ENCODE data around the gene TSPEAR. TPM values are rescaled to one million over a fixed set of nuclear protein-coding genes. Genes with fewer than 3 reads are reported as not detected.
A peak's percentile ranks its signal among the peaks of the same experiment; 100 is the strongest.

Gene TSPEAR
- total RNA-seq, 1 donor from 2014 or later: not detected

DNA sequence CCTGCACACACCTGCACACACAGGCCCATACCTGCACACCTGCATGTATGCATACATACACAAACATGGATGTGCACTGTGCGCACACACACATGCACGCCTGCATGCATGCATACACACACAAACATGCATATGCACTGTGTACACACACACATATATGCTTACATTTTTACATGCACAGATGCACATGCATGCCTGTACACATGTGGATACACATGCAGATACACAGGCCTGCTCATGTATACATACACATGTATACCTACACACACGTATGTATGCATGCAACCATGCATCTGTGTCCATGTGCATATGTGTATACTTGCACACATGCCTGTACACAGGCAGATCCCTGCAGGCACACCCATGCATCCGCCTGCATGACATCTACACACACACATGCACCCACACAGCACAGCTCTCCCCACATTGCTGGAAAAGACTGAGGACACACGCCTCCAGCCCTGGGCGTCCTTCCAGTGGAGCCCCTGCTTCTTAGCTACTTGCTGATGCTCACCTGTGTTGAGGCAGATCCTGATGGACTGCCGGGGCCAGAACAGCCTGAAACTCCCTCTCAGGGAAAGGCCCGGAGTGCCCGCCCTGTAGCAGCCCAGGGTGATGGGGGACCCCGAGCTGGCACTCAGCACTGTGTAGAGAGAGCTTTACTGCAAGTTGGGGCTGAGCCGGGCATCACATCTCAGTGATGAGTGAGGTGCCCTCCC lies 200.0 kb downstream of the TSPEAR start:
- TF ChIP-seq, protein P1, sequence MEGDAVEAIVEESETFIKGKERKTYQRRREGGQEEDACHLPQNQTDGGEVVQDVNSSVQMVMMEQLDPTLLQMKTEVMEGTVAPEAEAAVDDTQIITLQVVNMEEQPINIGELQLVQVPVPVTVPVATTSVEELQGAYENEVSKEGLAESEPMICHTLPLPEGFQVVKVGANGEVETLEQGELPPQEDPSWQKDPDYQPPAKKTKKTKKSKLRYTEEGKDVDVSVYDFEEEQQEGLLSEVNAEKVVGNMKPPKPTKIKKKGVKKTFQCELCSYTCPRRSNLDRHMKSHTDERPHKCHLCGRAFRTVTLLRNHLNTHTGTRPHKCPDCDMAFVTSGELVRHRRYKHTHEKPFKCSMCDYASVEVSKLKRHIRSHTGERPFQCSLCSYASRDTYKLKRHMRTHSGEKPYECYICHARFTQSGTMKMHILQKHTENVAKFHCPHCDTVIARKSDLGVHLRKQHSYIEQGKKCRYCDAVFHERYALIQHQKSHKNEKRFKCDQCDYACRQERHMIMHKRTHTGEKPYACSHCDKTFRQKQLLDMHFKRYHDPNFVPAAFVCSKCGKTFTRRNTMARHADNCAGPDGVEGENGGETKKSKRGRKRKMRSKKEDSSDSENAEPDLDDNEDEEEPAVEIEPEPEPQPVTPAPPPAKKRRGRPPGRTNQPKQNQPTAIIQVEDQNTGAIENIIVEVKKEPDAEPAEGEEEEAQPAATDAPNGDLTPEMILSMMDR (IDR thresholded peaks at IDR 0.05; ENCODE audit: unreplicated experiment): no peak
- Mint-ChIP-seq H3K27me3 (no peaks in the 10 kb centered on the region), H3K9me3 (ENCODE audit: low read depth) (no peaks in the 10 kb centered on the region), H3K27ac (no peak overlapping the region), H3K36me3 (ENCODE audit: insufficient read depth) (no peaks in the 10 kb centered on the region), H3K4me1 (ENCODE audit: low read depth) (no peaks in the 10 kb centered on the region), H3K4me3 (ENCODE audit: low read depth) (no peak overlapping the region)
- DNase-seq (ENCODE audit: low spot score, unreplicated experiment): no peak

DNA sequence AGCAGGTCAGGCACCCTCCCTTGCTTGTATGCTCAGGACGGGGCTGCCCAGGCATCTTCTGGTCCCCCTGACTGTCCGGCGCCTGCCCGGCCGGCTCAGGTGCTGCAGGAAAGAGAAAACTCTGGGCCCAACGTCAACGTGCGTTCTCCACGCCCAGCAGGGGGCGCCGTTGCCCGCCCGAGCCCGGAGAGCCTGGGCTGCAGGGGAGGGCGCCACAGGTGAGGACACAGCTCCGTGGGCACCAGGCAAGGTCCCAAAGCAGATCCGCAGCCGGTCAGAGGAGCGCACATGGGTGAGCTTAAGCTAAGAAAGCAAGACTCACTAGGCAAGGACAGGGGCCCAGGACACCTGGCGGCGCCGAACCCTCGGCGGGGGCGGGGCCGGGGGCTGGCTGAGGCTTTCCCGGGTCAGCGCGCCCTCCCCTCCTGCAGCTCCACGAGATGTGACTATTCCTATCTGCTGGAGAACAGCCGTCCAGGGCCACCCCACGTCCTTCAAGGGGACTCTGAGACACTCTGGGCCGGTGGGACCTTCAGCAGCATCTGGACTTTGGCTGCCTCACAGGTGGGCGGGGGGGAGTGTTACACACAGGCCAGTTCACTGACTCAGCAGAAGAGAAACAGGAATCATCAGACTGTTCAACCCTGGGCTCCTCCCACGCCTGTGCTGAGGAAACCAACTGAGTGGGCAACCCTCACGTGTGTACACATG lies 200.7 kb downstream of the TSPEAR start:
- peaks cover 1% of the 10 kb centered on the region for H3K4me1 Mint-ChIP-seq (ENCODE audit: low read depth)
- H3K9me3 Mint-ChIP-seq (ENCODE audit: low read depth): no peaks in the 10 kb centered on the region
- no peak overlapping the region for H3K4me3 Mint-ChIP-seq (ENCODE audit: low read depth)
- no peak overlapping the region for H3K27ac Mint-ChIP-seq
- H3K27me3 Mint-ChIP-seq: no peaks in the 10 kb centered on the region
- TF ChIP-seq, protein P1 (IDR thresholded peaks at IDR 0.05; ENCODE audit: unreplicated experiment): peak; percentile 97
- DNase-seq (ENCODE audit: low spot score, unreplicated experiment): peak; percentile 81
- no peaks in the 10 kb centered on the region for H3K36me3 Mint-ChIP-seq (ENCODE audit: insufficient read depth)

DNA sequence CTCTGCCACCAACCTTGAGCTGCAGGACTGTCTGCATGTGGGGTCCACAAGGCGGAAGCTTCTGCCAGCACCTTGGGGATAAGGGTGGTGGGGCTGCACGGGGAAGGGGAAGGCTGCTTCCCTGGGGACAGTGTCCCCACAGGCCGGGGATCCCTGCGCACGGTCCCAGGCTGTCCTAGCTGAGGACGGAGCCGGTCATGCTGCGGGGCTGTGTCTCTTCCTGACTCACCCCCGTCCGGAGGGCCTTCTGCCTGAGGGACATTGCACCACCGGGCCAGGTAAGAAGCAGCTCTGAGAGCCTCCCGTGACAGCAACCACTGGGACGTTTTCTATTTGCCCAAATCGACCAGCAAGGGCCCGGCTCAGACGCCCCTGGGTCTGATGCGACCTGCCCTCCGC lies 201.3 kb downstream of the TSPEAR start:
- TF ChIP-seq, protein P1 (IDR thresholded peaks at IDR 0.05; ENCODE audit: unreplicated experiment): no peak
- DNase-seq (ENCODE audit: low spot score, unreplicated experiment): no peak
- peaks cover 3% of the 10 kb centered on the region for H3K4me1 Mint-ChIP-seq (ENCODE audit: low read depth)
- no peak overlapping the region for H3K27ac Mint-ChIP-seq
- H3K9me3 Mint-ChIP-seq (ENCODE audit: low read depth): no peaks in the 10 kb centered on the region
- no peaks in the 10 kb centered on the region for H3K27me3 Mint-ChIP-seq
- H3K36me3 Mint-ChIP-seq (ENCODE audit: insufficient read depth): no peaks in the 10 kb centered on the region
- no peak overlapping the region for H3K4me3 Mint-ChIP-seq (ENCODE audit: low read depth)

DNA sequence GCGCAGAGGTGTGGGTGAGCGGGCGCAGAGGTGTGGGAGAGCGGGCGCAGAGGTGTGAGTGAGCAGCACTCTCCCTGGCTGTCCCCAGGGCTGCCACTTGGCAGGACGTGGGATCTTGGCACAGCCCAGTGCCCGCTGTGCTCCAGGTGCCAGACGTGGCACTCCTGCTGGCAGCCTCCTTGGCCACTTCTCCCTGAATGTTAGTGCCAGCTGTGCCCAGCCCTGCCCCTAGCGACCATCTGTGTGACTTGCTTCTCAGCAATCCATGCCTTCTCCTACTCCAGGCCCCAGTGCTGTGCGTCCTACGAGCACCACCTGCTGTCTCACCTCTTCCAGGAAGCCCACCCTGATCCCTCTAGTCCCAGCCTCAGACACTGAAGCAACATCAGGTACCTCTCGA lies 201.8 kb downstream of the TSPEAR start:
- no peak overlapping the region for H3K4me3 Mint-ChIP-seq (ENCODE audit: low read depth)
- H3K27ac Mint-ChIP-seq: no peak overlapping the region
- no peak for DNase-seq (ENCODE audit: low spot score, unreplicated experiment)
- TF ChIP-seq, protein P1 (IDR thresholded peaks at IDR 0.05; ENCODE audit: unreplicated experiment): no peak
- H3K4me1 Mint-ChIP-seq (ENCODE audit: low read depth): peaks cover 3% of the 10 kb centered on the region
- no peaks in the 10 kb centered on the region for H3K36me3 Mint-ChIP-seq (ENCODE audit: insufficient read depth)
- H3K27me3 Mint-ChIP-seq: no peaks in the 10 kb centered on the region
- H3K9me3 Mint-ChIP-seq (ENCODE audit: low read depth): no peaks in the 10 kb centered on the region

DNA sequence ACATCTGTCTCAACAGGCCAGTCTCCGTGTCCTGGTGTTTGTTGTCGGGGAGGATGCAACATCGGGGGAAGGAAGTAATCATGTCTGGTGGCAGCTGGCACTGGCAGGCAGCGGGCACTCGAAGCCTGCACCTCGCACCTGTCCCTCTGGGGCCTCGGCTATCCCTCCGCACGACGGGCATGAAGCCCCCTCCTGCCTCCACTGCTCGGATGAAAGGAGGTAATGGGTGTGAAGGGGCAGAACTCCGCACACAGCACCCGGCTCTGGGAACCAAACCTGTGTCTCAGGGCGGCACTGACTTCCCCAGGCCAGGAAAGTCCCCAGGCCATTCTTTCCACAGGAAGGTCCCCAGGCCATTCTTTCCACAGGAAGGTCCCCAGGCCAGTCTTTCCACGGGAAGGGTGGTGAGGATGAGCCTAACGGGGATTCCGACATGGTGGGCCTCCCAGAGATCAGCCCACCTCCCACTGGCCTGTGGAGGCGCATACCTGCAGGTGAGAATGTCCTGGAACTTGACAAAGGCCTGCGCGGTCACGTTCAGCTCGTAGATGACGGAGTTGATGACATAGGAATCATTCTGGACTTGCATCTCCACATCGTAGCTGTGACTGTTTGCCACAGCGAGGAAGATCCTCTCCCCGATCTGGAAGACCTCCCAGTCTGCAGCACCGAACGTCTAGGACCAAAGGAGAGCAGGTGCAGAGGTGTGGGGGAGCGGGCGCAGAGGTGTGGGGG lies 202.5 kb downstream of the TSPEAR start:
- H3K36me3 Mint-ChIP-seq (ENCODE audit: insufficient read depth): no peaks in the 10 kb centered on the region
- H3K27ac Mint-ChIP-seq: no peak overlapping the region
- no peaks in the 10 kb centered on the region for H3K9me3 Mint-ChIP-seq (ENCODE audit: low read depth)
- H3K4me1 Mint-ChIP-seq (ENCODE audit: low read depth): peaks cover 3% of the 10 kb centered on the region
- no peak overlapping the region for H3K4me3 Mint-ChIP-seq (ENCODE audit: low read depth)
- TF ChIP-seq, protein P1 (IDR thresholded peaks at IDR 0.05; ENCODE audit: unreplicated experiment): no peak
- H3K27me3 Mint-ChIP-seq: no peaks in the 10 kb centered on the region
- DNase-seq (ENCODE audit: low spot score, unreplicated experiment): no peak
